Activated naive CD8-positive, alpha-beta T cell treated with anti-CD3 and anti-CD28 coated beads for 36 hours (primary cell): ENCODE data around the gene OXA1L. TPM values are rescaled to one million over a fixed set of nuclear protein-coding genes. Genes with fewer than 3 reads are reported as not detected.
"Not testable (repeated sequence)": the region's sequence is repeated elsewhere in the genome, so short reads cannot be mapped to it uniquely, and the experiment has no call there.

ENCODE experiments used
- DNase-seq: peaks from one replicate; pipeline ENCODE4 v3.0.0; 2021
- H3K27ac Mint-ChIP-seq: one replicate; pipeline ENCODE4 v1.8.0; 2022; ENCODE audit warnings: mild to moderate bottlenecking, moderate library complexity, mixed read lengths
- H3K27me3 Mint-ChIP-seq: one replicate; pipeline ENCODE4 v1.8.0; 2022; ENCODE audit warnings: mild to moderate bottlenecking, mixed read lengths
- H3K36me3 Mint-ChIP-seq: one replicate; pipeline ENCODE4 v1.8.0; 2021; ENCODE audit warnings: mild to moderate bottlenecking, mixed read lengths
- H3K4me1 Mint-ChIP-seq: one replicate; pipeline ENCODE4 v1.8.0; 2021; ENCODE audit warnings: mixed read lengths
- H3K4me3 Mint-ChIP-seq: one replicate; pipeline ENCODE4 v1.8.0; 2022; ENCODE audit warnings: mild to moderate bottlenecking, moderate library complexity, mixed read lengths
- H3K9me3 Mint-ChIP-seq: one replicate; pipeline ENCODE4 v1.8.0; 2022; ENCODE audit warnings: mixed read lengths
- total RNA-seq, 2 experiments: library from RNA; stranded (reverse); gene quantifications; one replicate each; pipeline ENCODE4 v1.2.3, GENCODE V29; 2021

Gene OXA1L
- total RNA-seq, 2 experiments from 2014 or later, result 133 to 140 TPM

DNA sequence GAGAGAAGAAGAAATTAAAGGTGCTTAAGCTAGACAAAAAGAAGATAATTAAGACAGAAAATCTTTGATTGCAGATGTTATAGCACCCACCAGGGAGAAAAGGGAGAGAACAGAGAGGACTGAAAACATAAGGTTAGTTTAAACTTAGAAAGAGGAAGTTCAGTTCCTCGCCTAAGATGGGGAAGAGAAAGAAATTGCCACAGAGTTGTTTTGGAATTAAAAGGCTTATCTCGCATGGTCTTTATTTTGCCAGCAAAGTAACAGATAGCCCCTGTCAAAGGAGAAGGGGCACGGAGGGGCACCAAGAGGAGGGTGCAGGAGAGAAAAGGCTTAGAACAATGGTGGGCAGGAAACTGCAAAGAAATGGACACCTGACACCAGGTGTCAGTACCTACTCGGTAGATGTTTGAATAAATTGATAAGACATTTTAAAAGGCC, 17.8 kb upstream of the OXA1L start:
- Mint-ChIP-seq H3K27ac (no peak overlapping the region), H3K4me3 (no peak overlapping the region), H3K9me3 (no peaks in the 10 kb centered on the region), H3K36me3 (no peaks in the 10 kb centered on the region), H3K4me1 (peaks cover 6% of the 10 kb centered on the region), H3K27me3 (peaks cover 32% of the 10 kb centered on the region)
- DNase-seq, result no peak

DNA sequence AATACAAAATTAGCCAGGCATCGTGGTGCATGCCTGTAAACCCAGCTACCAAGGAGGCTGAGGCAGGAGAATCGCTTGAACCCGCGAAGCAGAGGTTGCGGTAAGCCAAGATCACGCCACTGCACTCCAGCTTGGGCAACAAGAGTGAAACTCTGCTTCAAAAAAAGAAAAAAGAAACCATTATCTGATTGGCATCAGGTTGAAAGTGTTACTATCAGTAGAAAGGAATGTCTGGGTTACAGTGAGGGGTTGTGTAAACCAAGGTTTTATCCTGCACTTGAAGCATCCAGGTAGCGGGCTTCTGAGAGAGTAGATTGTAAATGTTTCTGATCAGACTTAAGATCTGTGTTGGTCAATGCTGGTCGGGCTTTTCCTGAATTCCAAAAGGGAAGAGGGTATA, 14.1 kb upstream of the OXA1L start:
- DNase-seq, result no peak
- no peaks in the 10 kb centered on the region for H3K9me3 Mint-ChIP-seq

DNA sequence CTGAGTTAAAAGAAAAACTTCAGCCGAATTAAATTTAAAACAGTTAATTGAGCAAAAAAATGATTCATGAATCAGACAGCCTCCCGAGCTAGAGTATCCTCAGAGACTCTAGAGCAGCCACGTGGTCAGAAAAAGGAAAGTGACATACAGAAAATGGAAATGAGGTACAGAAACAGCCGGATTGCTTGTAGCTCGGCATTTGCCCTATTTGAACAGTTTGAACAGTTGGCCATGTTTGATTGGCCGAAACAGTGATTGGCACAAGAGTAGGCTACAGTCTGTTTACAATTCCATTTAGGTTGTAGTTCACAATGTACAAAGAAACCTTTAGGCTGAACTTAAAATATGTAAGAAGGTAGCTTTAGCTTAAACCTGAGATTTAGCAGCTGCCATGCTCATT, 12.9 kb upstream of the OXA1L start:
- H3K4me1 Mint-ChIP-seq, result peaks cover 6% of the 10 kb centered on the region
- peaks cover 6% of the 10 kb centered on the region for H3K36me3 Mint-ChIP-seq
- no peak overlapping the region for H3K4me3 Mint-ChIP-seq
- no peaks in the 10 kb centered on the region for H3K9me3 Mint-ChIP-seq
- DNase-seq, result no peak
- no peak overlapping the region for H3K27ac Mint-ChIP-seq
- H3K27me3 Mint-ChIP-seq, result peaks cover 26% of the 10 kb centered on the region

More for the DNA sequence above, 14.1 kb upstream of the OXA1L start:
- Mint-ChIP-seq H3K4me3 (no peak overlapping the region), H3K27ac (no peak overlapping the region), H3K4me1 (peaks cover 6% of the 10 kb centered on the region), H3K27me3 (peaks cover 32% of the 10 kb centered on the region), H3K36me3 (no peaks in the 10 kb centered on the region)

DNA sequence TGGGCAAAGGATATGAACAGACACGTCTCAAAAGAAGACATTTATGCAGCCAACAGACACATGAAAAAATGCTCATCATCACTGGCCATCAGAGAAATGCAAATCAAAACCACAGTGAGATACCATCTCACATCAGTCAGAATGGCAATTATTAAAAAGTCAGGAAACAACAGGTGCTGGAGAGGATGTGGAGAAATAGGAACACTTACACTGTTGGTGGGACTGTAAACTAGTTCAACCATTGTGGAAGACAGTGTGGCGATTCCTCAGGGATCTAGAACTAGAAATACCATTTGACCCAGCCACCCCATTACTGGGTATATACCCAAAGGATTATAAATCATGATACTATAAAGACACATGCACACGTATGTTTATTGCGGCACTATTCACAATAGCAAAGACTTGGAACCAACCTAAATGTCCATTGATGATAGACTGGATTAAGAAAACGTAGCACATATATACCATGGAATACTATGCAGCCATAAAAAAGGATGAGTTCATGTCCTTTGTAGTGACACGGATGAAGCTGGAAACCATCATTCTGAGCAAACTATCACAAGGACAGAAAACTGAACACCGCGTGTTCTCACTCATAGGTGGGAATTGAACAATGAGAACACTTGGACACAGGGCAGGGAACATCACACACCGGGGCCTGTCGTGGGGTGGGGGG, 8.4 kb upstream of the OXA1L start:
- Mint-ChIP-seq H3K9me3 (peaks cover 18% of the 10 kb centered on the region), H3K36me3 (peaks cover 34% of the 10 kb centered on the region)
- not testable (repeated sequence) for DNase-seq, H3K27ac Mint-ChIP-seq, H3K27me3 Mint-ChIP-seq, H3K4me1 Mint-ChIP-seq, H3K4me3 Mint-ChIP-seq

DNA sequence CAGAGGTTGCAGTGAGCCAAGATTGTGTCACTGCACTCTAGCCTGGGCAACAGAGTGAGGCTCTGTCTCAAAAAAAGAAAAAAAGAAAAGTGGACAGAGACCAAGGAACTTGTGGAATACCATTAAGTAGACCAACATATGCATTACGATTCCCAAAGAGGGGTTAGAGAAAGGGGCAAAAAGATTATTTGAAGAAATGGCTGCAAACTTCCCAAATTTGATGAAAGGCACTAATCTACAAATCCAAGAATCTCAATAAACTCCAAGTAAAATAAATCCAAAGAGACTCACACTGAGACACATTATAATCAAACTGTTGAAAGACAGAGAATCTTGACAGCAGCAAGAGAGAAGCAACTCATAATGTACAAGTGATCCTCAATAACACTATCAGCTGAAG, 4.8 kb upstream of the OXA1L start:
- no peak overlapping the region for H3K27ac Mint-ChIP-seq
- H3K4me3 Mint-ChIP-seq, result no peak overlapping the region
- H3K4me1 Mint-ChIP-seq, result peaks cover 12% of the 10 kb centered on the region
- peaks cover 47% of the 10 kb centered on the region for H3K36me3 Mint-ChIP-seq
- no peak for DNase-seq
- H3K9me3 Mint-ChIP-seq, result peaks cover 18% of the 10 kb centered on the region
- H3K27me3 Mint-ChIP-seq, result no peaks in the 10 kb centered on the region

DNA sequence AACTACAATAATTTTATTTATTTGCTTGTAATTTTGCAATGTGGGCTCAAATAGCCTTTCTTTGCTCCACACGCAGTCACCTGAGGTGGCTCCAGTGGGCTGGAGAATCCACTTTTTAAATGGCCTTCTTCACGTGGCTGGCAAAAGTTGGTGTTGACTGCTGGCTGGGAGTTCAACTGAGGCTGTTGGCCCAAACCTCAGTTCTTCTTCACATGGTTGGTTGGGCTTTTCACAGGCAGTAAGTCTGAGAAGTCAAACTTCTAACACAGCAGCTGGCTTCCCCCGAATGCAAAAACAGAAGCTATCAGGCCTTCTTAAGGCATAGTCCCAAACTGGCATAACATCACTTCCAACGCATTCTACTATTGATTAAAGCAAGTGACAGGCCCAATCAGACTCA, 2.1 kb upstream of the OXA1L start:
- Mint-ChIP-seq H3K27me3 (no peaks in the 10 kb centered on the region), H3K4me3 (no peak overlapping the region), H3K4me1 (peaks cover 32% of the 10 kb centered on the region), H3K36me3 (peaks cover 59% of the 10 kb centered on the region), H3K9me3 (peaks cover 18% of the 10 kb centered on the region), H3K27ac (no peak overlapping the region)
- no peak for DNase-seq

DNA sequence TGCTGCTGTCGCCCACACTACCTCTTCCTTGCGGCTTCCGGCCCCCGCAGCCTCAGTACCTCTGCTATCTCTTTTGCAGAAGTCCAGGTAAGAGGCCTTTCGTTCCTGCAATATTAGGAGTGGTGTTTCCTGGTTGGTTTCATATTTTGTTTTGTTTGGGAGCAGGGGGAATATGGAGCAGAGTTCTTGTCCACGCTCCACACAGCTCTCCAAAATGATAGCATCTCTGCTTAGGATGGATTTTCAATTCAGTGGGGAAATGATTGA, 768 bp downstream of the OXA1L start:
- no peaks in the 10 kb centered on the region for H3K27me3 Mint-ChIP-seq

DNA sequence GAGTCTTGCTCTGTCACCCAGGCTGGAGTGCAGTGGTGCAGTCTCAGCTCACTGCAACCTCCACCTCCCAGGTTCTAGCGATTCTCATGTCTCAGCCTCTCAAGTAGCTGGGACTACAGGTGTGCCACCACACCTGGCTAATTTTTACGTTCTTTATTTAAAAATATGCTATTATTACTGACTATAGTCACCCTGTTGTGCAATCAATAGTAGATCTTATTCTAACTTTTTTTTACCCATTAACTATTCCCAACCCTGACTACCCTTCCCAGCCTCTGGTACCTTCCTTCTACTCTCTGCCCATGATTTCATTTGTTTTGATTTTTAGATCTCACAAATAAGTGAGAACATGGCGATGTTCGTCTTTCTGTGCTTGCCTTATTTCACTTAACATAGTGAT, 2.5 kb downstream of the OXA1L start:
- H3K4me1 Mint-ChIP-seq, result peaks cover 32% of the 10 kb centered on the region
- no peak overlapping the region for H3K27ac Mint-ChIP-seq
- H3K4me3 Mint-ChIP-seq, result no peak overlapping the region
- no peaks in the 10 kb centered on the region for H3K27me3 Mint-ChIP-seq
- no peaks in the 10 kb centered on the region for H3K9me3 Mint-ChIP-seq
- peaks cover 67% of the 10 kb centered on the region for H3K36me3 Mint-ChIP-seq
- DNase-seq, result no peak

More for the DNA sequence above, 768 bp downstream of the OXA1L start:
- peak overlapping the region; percentile 93 for H3K4me3 Mint-ChIP-seq
- H3K36me3 Mint-ChIP-seq, result peaks cover 63% of the 10 kb centered on the region
- peaks cover 32% of the 10 kb centered on the region for H3K4me1 Mint-ChIP-seq
- DNase-seq, result no peak
- peaks cover 3% of the 10 kb centered on the region for H3K9me3 Mint-ChIP-seq
- peak overlapping the region; percentile 97 for H3K27ac Mint-ChIP-seq

DNA sequence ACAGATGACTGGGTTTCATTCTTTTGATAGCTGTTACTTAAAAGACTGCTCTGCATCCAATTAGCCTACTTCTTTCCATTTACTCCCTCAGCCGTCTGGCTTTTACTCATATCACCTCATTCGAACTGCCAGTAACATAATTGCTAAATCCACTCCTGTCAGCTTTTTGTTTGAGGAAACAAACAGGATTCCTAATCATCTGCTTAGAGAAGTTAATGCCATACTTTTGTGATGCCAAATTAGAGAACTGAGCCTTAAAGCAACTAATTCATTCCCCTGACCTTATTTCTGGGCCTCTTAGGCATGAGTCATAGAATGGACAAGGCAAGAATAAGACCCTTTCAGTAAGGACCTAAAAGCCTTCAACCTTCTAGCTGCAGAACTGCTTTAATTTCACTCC, 2.9 kb downstream of the OXA1L start:
- Mint-ChIP-seq H3K4me3 (no peak overlapping the region), H3K27me3 (no peaks in the 10 kb centered on the region), H3K4me1 (peaks cover 32% of the 10 kb centered on the region), H3K27ac (no peak overlapping the region), H3K9me3 (no peaks in the 10 kb centered on the region), H3K36me3 (peaks cover 67% of the 10 kb centered on the region)
- DNase-seq, result no peak

DNA sequence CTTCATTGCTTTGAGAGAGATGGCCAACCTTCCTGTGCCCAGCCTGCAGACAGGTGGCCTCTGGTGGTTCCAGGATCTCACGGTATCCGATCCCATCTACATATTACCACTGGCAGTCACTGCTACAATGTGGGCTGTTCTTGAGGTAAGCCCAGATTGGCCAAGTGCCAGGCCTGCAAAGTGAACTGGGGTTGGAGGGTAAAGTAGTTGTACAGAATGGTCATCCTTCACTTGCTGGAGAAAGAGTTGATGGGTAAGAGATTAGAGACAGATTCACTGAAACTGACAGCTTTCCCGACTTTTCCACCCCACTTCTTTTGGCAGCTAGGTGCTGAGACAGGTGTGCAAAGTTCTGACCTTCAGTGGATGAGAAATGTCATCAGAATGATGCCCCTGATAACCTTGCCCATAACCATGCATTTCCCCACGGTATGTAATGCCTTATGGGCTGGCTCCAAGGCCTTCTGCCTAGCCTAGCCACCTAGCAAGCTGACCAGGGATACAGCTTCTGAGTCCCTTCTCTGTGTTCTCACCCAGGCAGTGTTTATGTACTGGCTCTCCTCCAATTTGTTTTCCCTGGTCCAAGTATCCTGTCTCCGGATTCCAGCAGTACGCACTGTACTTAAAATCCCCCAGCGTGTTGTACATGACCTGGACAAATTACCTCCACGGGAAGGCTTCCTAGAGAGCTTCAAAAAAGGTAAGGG, 4.1 kb downstream of the OXA1L start:
- Mint-ChIP-seq H3K27me3 (no peaks in the 10 kb centered on the region), H3K4me1 (peaks cover 25% of the 10 kb centered on the region), H3K36me3 (peaks cover 64% of the 10 kb centered on the region), H3K27ac (no peak overlapping the region), H3K4me3 (no peak overlapping the region), H3K9me3 (no peaks in the 10 kb centered on the region)
- DNase-seq, result no peak

DNA sequence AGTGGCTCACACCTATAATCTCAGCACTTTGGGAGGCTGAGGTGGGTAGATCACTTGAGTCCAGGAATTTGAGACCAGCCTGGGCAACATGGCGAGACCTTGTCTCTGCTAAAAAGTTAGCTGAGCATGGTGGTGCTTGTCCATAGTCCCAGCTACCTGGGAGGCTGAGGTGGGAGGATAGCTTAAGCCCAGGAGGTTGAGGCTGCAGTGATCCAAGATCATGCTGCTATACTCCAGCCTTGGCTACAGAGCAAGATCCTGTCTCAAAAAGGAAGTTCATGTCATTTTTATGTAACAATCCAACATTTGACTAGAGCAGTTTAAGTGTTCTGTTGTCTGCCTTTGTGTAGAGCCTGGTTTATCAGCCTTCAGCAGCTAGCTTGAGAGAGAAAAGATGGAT, 6.2 kb downstream of the OXA1L start:
- H3K27ac Mint-ChIP-seq, result no peak overlapping the region
- no peaks in the 10 kb centered on the region for H3K27me3 Mint-ChIP-seq
- H3K36me3 Mint-ChIP-seq, result peaks cover 53% of the 10 kb centered on the region
- H3K9me3 Mint-ChIP-seq, result no peaks in the 10 kb centered on the region
- no peak overlapping the region for H3K4me3 Mint-ChIP-seq
- no peak for DNase-seq
- peaks cover 14% of the 10 kb centered on the region for H3K4me1 Mint-ChIP-seq

DNA sequence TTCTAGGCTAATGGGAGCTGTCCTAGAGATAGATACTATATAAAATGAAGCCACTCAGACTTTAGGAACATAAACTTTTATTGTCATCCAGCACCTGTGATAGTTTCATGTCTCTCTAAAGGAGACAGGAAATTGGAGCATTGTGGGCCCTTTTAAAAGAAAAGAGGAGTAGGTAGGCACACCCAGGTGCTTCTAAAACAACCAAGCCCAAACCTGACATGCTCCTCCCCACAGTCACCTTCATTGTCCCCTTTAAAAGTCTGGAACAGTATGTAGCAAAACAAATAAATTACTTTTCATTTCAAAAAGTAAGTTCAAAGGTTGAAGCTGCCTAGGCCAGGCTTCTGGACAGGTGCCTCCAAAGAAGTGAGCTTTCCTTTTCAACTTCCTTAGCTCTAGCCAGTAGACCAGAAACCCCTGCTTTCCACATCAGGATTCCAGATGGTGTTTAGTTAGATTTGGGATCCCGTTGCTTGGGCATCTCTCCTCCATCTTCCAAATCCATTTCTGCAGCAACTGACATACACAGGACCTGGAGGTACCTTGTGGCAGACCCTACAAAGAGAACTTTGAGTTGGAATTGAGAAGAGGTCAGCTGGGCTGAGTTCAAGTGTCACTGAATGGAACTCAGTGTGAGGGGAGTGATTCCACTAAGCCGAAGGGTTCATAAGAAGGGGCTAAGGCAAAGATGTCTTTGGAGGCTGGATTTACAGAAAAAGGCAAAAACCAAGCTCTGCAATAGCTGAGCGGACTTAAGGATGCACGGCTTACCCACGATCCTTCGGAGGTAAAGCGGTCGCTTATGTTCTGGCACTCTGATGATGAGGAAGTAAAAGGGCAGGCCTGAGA, 6.9 kb downstream of the OXA1L start:
- H3K27ac Mint-ChIP-seq, result peak overlapping the region; percentile 35
- no peak for DNase-seq
- H3K4me3 Mint-ChIP-seq, result no peak overlapping the region
- H3K9me3 Mint-ChIP-seq, result no peaks in the 10 kb centered on the region
- no peaks in the 10 kb centered on the region for H3K27me3 Mint-ChIP-seq
- peaks cover 49% of the 10 kb centered on the region for H3K36me3 Mint-ChIP-seq
- H3K4me1 Mint-ChIP-seq, result peaks cover 8% of the 10 kb centered on the region

DNA sequence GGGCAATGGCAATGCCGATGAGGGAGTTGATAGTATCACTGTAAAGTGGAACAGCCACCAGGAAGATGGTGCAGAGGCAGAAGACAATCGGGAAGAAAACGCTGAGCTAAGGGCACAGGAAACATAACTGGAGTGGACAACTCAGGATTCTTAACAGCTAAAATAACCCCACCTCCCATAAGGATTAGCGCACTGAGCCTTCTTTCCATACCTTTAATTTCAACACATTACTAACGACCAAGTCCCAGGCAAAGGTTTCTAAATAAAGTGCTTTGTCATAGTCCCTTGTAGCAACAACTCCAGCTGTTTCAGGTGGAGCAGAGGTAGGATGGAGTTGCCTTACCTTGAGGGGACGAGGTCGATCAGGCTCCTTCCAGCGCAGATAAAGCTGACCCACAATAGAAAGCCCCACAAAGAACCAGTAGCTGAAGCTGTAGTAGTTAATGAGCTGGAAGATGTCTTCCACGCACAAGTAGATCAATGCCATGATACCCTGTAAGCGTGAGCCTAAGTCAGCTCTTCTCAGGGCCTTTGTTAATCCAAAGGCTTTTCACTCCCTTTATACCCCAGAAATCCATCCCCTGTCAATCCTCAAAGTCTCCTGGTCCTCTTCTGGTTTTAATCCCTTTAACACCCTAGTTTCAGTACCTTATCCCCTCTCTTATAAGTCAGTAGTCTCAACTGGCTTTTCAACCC, 7.7 kb downstream of the OXA1L start:
- Mint-ChIP-seq H3K27ac (peak overlapping the region; percentile 35), H3K36me3 (peaks cover 44% of the 10 kb centered on the region), H3K4me3 (no peak overlapping the region), H3K9me3 (no peaks in the 10 kb centered on the region), H3K4me1 (peaks cover 3% of the 10 kb centered on the region), H3K27me3 (no peaks in the 10 kb centered on the region)
- no peak for DNase-seq

DNA sequence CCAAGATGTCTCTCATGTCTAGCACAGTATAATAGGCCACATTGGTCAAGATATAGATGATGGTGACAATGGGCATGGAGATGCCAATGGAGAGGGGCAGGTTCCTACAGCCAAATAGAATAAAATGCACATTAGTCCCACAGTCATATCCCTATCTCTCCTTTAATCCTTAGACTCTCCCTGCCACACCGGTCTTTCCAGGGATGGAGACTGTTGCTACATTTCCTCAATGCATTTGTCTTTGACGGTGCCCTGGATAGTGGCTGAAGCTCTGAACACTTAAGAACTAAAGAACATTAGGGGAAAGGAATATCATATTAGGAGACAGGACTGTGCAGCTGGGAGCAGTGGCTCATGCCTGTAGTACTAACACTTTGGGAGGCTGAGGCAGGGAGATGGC, 9.7 kb downstream of the OXA1L start:
- Mint-ChIP-seq H3K9me3 (no peaks in the 10 kb centered on the region), H3K27me3 (no peaks in the 10 kb centered on the region), H3K27ac (no peak overlapping the region), H3K4me3 (no peak overlapping the region), H3K4me1 (no peaks in the 10 kb centered on the region), H3K36me3 (peaks cover 25% of the 10 kb centered on the region)
- no peak for DNase-seq

DNA sequence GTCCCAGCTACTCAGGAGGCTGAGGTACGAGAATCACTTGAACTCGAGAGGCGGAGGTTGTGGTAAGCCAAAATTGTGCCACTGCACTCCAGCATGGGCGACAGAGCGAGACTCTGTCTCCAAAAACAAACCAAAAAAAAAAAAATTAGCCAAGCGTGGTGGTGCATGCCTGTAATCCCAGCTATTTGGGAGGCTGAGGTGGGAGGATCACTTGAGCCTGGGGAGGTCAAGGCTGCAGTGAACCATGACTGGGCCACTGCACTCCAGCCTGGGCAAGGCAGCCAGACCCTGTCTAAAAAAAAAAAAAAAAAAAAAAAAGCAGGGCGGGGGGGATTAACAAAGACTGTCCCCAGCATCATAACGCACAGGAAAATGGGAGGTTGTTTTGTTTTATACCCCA, 10.4 kb downstream of the OXA1L start:
- H3K36me3 Mint-ChIP-seq, result peaks cover 18% of the 10 kb centered on the region
- H3K27ac Mint-ChIP-seq, H3K27me3 Mint-ChIP-seq, H3K4me1 Mint-ChIP-seq, H3K9me3 Mint-ChIP-seq, H3K4me3 Mint-ChIP-seq, DNase-seq: not testable (repeated sequence)
